ENCODE measurements around the gene MDP1. TPM values are rescaled to one million over a fixed set of nuclear protein-coding genes. Genes with fewer than 3 reads are reported as not detected.

Gene MDP1
- total RNA-seq, 2 donors from 2014 or later: 21.0 to 25.0 TPM

- no peaks in the 10 kb centered on the region for H3K4me1 ChIP-seq (ENCODE audit: control insufficient read depth, insufficient read depth, low read length)
- H3K27me3 ChIP-seq (ENCODE audit: control insufficient read depth, insufficient read depth, low read length, poor library complexity, severe bottlenecking): no peaks in the 10 kb centered on the region
- Mint-ChIP-seq H3K36me3 (ENCODE audit: low read depth) (peaks cover 51% of the 10 kb centered on the region), H3K9me3 (peaks cover 3% of the 10 kb centered on the region), H3K27me3 (ENCODE audit: insufficient read depth) (no peaks in the 10 kb centered on the region), H3K4me1 (peaks cover 8% of the 10 kb centered on the region), H3K27ac (peak within 1 kb of the TSS; percentile 96), H3K4me3 (peak within 1 kb of the TSS; percentile 77)
- H3K9me3 ChIP-seq (ENCODE audit: control insufficient read depth, low read length): no peaks in the 10 kb centered on the region
- H3K27ac ChIP-seq (ENCODE audit: low read depth, low read length): peak within 1 kb of the TSS; percentile 96
- H3K9ac ChIP-seq (ENCODE audit: extremely low read depth, low read length, poor library complexity, severe bottlenecking): peak within 1 kb of the TSS; percentile 93
- TF ChIP-seq, protein P1, sequence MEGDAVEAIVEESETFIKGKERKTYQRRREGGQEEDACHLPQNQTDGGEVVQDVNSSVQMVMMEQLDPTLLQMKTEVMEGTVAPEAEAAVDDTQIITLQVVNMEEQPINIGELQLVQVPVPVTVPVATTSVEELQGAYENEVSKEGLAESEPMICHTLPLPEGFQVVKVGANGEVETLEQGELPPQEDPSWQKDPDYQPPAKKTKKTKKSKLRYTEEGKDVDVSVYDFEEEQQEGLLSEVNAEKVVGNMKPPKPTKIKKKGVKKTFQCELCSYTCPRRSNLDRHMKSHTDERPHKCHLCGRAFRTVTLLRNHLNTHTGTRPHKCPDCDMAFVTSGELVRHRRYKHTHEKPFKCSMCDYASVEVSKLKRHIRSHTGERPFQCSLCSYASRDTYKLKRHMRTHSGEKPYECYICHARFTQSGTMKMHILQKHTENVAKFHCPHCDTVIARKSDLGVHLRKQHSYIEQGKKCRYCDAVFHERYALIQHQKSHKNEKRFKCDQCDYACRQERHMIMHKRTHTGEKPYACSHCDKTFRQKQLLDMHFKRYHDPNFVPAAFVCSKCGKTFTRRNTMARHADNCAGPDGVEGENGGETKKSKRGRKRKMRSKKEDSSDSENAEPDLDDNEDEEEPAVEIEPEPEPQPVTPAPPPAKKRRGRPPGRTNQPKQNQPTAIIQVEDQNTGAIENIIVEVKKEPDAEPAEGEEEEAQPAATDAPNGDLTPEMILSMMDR (conservative IDR thresholded peaks at IDR 0.05): no peak
- peaks cover 39% of the 10 kb centered on the region for H3K36me3 ChIP-seq (ENCODE audit: control insufficient read depth, insufficient read depth, low read length)
- H3K4me3 ChIP-seq (ENCODE audit: low read length): peak within 1 kb of the TSS; percentile 91
- 0% methylated on average over 50 to 89 of the region's 89 CpGs for WGBS, 2 experiments (ENCODE audit: insufficient coverage in 1 of 2, insufficient read length in 1 of 2)
- peak; percentile 95 for DNase-seq
Measured at GRCh38 chr14:24195186-24196070, 20.4 kb downstream of the MDP1 start, which contains the start of gene TM9SF1. Gene TM9SF1, minus strand, starts transcription at chr14:24195441. Its CDS starts 422 bp downstream, at chr14:24195019.

DNA sequence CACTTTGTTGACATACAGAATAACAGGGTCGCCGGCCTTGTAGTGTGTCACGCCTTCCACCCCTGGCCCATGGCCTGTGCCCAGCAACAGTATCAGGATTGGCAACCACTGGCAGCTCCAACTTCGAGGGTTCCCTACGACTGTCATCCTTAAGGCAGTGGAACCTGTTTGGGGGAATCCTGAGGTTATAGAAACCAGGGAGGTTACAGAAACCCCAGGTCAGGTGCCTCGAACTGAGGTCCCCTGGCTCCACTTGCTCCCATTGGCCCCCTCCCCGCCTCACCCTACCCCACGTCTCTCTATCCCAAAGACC, 21.0 kb downstream of the MDP1 start:
- Mint-ChIP-seq H3K27me3 (ENCODE audit: insufficient read depth) (no peaks in the 10 kb centered on the region), H3K4me3 (peak overlapping the region; percentile 77), H3K4me1 (peaks cover 8% of the 10 kb centered on the region), H3K36me3 (ENCODE audit: low read depth) (peaks cover 47% of the 10 kb centered on the region), H3K9me3 (no peaks in the 10 kb centered on the region), H3K27ac (peak overlapping the region; percentile 77)
- 63 to 94% methylated on average over 3 to 8 of the region's 8 CpGs for WGBS, 2 experiments (ENCODE audit: insufficient coverage in 1 of 2, insufficient read length in 1 of 2)
- Histone ChIP-seq H3K9ac (ENCODE audit: extremely low read depth, low read length, poor library complexity, severe bottlenecking) (peak overlapping the region; percentile 93), H3K36me3 (ENCODE audit: control insufficient read depth, insufficient read depth, low read length) (peaks cover 41% of the 10 kb centered on the region), H3K4me1 (ENCODE audit: control insufficient read depth, insufficient read depth, low read length) (no peaks in the 10 kb centered on the region), H3K9me3 (ENCODE audit: control insufficient read depth, low read length) (no peaks in the 10 kb centered on the region), H3K27ac (ENCODE audit: low read depth, low read length) (peak overlapping the region; percentile 96), H3K27me3 (ENCODE audit: control insufficient read depth, insufficient read depth, low read length, poor library complexity, severe bottlenecking) (no peaks in the 10 kb centered on the region), H3K4me3 (ENCODE audit: low read length) (peak overlapping the region; percentile 91)
- TF ChIP-seq, protein P1 (conservative IDR thresholded peaks at IDR 0.05): no peak
- no peak for DNase-seq

- H3K27ac Mint-ChIP-seq: no peak overlapping the region
Measured at GRCh38 chr14:24194186-24194872, 21.5 kb downstream of the MDP1 start.

More at GRCh38 chr14:24194186-24194872, 21.5 kb downstream of the MDP1 start:
- Mint-ChIP-seq H3K36me3 (ENCODE audit: low read depth) (peaks cover 44% of the 10 kb centered on the region), H3K4me1 (peaks cover 8% of the 10 kb centered on the region), H3K27me3 (ENCODE audit: insufficient read depth) (no peaks in the 10 kb centered on the region), H3K4me3 (peak overlapping the region; percentile 77), H3K9me3 (no peaks in the 10 kb centered on the region)
- Histone ChIP-seq H3K27ac (ENCODE audit: low read depth, low read length) (no peak overlapping the region), H3K9me3 (ENCODE audit: control insufficient read depth, low read length) (no peaks in the 10 kb centered on the region), H3K27me3 (ENCODE audit: control insufficient read depth, insufficient read depth, low read length, poor library complexity, severe bottlenecking) (no peaks in the 10 kb centered on the region), H3K9ac (ENCODE audit: extremely low read depth, low read length, poor library complexity, severe bottlenecking) (peak overlapping the region; percentile 93), H3K36me3 (ENCODE audit: control insufficient read depth, insufficient read depth, low read length) (peaks cover 43% of the 10 kb centered on the region), H3K4me3 (ENCODE audit: low read length) (peak overlapping the region; percentile 91), H3K4me1 (ENCODE audit: control insufficient read depth, insufficient read depth, low read length) (no peaks in the 10 kb centered on the region)
- 97 to 100% methylated on average over 2 to 7 of the region's 7 CpGs for WGBS, 2 experiments (ENCODE audit: insufficient coverage in 1 of 2, insufficient read length in 1 of 2)
- TF ChIP-seq, protein P1 (conservative IDR thresholded peaks at IDR 0.05): no peak
- DNase-seq: no peak

Data from endodermal cell (in vitro differentiated cells).